GM13976 (cell line): ENCODE results near the gene TEX26.
"Not testable (repeated sequence)": the region's sequence is repeated elsewhere in the genome, so short reads cannot be mapped to it uniquely, and the experiment has no call there.

Experiments
- DNase-seq: peaks from one replicate; pipeline ENCODE4 v3.0.0; 2012; ENCODE audit warnings: low spot score
- in situ Hi-C: fragments of 300-500 bp; cut with MboI; formaldehyde crosslinking; loops from one replicate; pipeline ENCODE4 v1.12.0; 2022; ENCODE audit warnings: low sequenced_read_pairs, mixed read lengths, inconsistent platforms; ENCODE audit not compliant: unreplicated experiment
- TF ChIP-seq, protein P1 (sequence below): IDR thresholded peaks from 2 replicates; pipeline ENCODE4 v1.5.1; 2012; ENCODE audit warnings: borderline replicate concordance, mild to moderate bottlenecking; ENCODE audit not compliant: insufficient read depth; ENCODE audit errors: extremely low read depth, missing control alignments, control extremely low read depth

TEX26 gene

DNA sequence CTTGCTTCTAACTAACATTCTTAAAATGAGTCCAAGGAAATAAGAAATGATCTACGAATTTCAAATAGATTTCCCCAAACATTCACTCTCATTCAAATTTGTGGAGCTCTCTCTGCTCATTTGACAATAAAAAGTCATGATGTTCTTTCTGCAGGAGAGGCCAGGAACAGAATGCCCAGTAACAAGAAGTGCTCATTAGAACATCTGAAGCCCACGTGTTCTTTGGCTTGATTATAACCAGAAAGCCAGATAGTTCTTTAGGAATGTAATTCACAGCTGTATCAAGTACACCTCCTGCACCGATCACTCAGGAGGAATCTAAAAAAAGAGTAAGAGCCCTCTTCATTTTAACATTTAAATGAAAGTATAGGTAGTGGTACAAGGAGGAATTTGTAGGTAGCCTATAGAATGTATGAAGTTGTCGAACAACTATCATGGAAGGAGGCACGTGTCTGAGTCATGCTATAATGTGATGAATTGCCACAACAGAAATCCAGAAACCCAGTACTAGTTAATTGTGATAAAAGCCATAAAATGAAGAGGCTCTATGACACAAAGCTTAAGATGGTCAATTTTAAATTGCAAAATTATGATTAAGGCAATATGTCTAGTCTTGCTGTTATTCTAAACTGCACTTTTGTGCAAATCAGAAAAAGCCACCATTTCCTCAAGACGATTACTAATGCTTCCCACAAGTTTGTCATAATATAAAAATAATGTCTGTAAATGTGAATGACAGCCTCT, 13.6 kb upstream of the TEX26 start:
- no peak for DNase-seq
- in situ Hi-C loops: no loop called here
- TF ChIP-seq, protein P1, sequence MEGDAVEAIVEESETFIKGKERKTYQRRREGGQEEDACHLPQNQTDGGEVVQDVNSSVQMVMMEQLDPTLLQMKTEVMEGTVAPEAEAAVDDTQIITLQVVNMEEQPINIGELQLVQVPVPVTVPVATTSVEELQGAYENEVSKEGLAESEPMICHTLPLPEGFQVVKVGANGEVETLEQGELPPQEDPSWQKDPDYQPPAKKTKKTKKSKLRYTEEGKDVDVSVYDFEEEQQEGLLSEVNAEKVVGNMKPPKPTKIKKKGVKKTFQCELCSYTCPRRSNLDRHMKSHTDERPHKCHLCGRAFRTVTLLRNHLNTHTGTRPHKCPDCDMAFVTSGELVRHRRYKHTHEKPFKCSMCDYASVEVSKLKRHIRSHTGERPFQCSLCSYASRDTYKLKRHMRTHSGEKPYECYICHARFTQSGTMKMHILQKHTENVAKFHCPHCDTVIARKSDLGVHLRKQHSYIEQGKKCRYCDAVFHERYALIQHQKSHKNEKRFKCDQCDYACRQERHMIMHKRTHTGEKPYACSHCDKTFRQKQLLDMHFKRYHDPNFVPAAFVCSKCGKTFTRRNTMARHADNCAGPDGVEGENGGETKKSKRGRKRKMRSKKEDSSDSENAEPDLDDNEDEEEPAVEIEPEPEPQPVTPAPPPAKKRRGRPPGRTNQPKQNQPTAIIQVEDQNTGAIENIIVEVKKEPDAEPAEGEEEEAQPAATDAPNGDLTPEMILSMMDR: no peak

DNA sequence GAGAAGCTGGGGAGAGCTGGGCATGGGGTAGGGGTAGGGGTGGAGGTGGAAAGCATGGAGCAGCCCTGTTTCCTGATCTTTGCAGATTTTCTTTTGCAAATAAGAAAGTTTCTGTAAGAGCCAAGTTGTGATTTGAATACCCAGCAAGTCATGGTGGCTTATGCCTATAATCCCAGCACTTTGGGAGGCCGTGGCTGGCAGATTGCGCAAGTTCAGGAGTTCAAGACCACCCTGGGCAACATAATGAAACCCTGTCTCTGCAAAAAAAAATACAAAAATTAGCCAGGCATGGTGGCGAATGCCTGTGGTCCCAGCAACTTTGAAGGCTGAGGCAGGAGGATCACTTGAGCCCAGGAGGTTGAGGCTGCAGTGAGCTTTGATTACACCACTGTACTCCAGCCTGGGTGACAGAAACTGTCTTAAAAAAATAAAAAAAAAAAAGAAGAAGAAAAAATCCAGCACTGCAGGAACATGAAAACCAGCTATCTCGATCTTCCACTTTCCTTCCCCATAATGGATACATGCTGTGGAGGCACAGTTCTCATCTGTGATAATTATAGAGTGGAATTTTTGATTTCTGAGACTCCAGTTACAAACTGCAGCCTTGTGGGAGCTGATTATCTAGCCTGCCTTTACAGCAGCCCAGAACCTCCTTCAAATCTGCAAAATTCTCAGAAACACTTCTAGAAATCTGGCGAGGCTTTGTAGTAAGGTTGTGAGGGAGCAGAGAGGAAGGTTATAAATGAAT, 12.1 kb upstream of the TEX26 start:
- no peak for DNase-seq
- in situ Hi-C loops: no loop called here
- TF ChIP-seq, protein P1: no peak

DNA sequence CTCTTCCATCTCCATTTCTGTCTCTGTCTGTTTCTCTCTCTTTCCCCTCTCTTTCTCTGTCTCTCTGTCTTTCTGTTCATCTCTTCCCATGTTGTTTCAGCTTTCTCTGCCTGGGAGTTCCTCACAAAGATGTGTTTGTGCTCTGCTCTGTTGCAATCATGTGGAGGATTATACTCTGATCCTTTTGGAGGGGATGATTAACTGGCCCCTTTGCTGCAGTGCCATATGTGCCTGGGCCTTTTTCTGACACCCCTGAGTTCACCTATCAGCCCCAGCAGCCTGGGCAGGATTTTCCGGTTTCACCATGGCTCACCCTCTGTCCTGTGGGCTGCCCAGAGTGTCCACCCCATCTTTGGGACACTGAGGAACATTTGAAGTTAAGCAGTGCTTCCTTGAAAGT, 9.0 kb upstream of the TEX26 start:
- TF ChIP-seq, protein P1: no peak
- in situ Hi-C loops: no loop called here
- DNase-seq: no peak

DNA sequence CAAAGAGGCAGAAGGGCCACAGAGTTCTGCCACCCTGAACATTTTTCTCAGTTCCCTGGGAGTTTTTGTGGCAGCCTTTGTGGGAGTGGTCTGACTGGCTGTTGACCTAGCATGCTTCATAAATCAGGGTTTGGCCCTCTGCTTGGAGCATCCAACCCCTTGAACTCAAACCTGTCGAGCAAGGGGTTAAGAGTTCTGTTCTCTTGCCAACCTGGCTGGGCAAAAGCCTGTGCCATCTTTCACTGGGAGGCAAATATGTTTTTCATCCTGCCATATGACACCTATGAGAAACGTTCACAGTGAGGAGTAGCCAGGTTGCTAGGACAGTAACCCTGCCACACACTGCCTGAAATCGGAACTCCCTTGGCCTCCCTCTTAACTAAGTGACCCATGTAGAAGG, 7.7 kb upstream of the TEX26 start:
- in situ Hi-C loops: no loop called here
- TF ChIP-seq, protein P1: no peak
- no peak for DNase-seq

DNA sequence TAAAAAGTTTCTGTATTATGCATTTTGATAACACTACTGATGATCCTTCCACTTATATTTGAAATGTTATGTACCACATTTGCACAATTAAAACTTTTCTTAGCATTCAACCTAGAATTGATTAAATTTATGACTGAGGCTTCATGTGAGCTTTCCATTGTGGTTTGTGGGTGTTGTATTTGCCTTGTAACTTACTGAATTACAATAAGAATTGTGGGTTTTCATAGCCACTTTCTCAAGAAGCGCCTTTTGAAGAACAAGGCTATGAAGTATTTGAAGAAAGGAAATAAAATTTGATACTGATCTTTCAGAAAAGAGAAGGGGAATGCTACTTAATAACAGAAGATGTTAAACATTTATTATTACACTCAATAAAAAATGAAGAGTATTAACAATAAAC, 7.0 kb upstream of the TEX26 start:
- no peak for DNase-seq
- in situ Hi-C loops: no loop called here
- TF ChIP-seq, protein P1: no peak

DNA sequence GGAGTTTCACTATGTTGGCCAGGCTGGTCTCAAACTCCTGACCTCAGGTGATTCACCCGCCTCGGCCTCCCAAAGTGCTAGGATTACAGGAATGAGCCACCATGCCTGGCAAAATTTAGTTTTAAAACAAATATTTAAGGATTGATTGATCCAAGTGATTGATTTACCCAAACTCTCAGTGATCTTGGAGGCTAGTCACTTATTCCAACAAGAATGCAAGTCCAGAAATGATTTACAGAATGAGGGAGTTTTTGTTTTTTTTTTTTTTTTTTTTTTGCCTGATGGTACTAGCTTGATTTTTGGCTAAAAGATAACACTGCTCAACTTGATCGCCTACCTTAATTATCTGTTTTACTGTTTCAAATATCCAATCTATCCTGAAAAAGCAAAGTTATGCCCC, 5.7 kb upstream of the TEX26 start:
- in situ Hi-C loops: no loop called here
- DNase-seq: no peak
- TF ChIP-seq, protein P1: no peak

DNA sequence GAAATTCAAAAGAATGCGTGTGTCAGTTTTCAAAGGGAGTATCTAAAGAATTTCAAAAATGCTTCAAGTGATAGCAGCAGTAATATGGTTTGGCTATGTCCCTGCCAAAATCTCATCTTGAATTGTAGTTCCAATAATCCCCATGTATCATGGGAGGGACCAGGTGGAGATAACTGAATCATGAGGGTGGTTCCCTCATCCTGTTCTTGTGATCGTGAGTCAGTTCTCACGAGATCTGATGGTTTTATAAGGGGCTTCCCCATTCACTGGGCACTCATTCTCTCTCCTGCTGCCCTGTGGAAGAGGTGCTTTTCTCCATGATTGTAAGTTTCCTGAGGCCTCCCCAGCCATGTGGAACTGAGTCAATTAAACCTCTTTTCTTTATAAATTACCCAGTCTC, 5.3 kb upstream of the TEX26 start:
- in situ Hi-C loops, DNase-seq: not testable (repeated sequence)
